ENCODE results near the gene AMTN.

AMTN gene

GRCh38 chr4:70518269-70518668 lies at the start of gene AMTN:
AMTN (plus strand) TSS chr4:70518569; CDS start chr4:70518778, 209 bp downstream.
- H3K4me3 ChIP-seq (ENCODE audit: low read depth, low read length) = no peak within 1 kb of the TSS
- H3K36me3 ChIP-seq (ENCODE audit: control insufficient read depth in 2 of 2, insufficient read depth in 1 of 2, low read length in 2 of 2) = no peaks in the 10 kb centered on the region
- no peaks in the 10 kb centered on the region for H3K9me3 ChIP-seq (ENCODE audit: control insufficient read depth, insufficient read depth, low read depth, low read length)
- ChIA-PET CTCF (no interaction called here), POLR2A (no interaction called here)
- H3K27ac ChIP-seq (ENCODE audit: extremely low read depth, low read depth, low read length) = no peak within 1 kb of the TSS
- TF ChIP-seq ZSCAN18 (tag by site-specific recombination; IDR thresholded peaks at IDR 0.05) (no peak), ZNF623 (tag by site-specific recombination; IDR thresholded peaks at IDR 0.05) (no peak), ZNF48 (tag by site-specific recombination; IDR thresholded peaks at IDR 0.05) (no peak), ZNF555 (tag by site-specific recombination; conservative IDR thresholded peaks at IDR 0.05) (no peak), GLI2 (tag by site-specific recombination; IDR thresholded peaks at IDR 0.05; ENCODE audit: borderline replicate concordance, low read depth) (no peak), PRDM6 (tag by site-specific recombination; IDR thresholded peaks at IDR 0.05) (no peak), TCF7L2 (IDR thresholded peaks at IDR 0.05; ENCODE audit: borderline replicate concordance, low read depth, low read length) (no peak), ZNF24 (tag by site-specific recombination; IDR thresholded peaks at IDR 0.05) (no peak), ZNF140 (tag by site-specific recombination; IDR thresholded peaks at IDR 0.05) (no peak), INSM2 (tag by site-specific recombination; IDR thresholded peaks at IDR 0.05) (no peak)
- H3K4me1 ChIP-seq (ENCODE audit: control insufficient read depth, insufficient read depth, low read length) = no peaks in the 10 kb centered on the region

- Histone ChIP-seq H3K27ac (ENCODE audit: extremely low read depth, low read depth, low read length) (no peak within 1 kb of the TSS), H3K9me3 (ENCODE audit: control insufficient read depth, insufficient read depth, low read depth, low read length) (no peaks in the 10 kb centered on the region), H3K4me3 (ENCODE audit: low read depth, low read length) (no peak within 1 kb of the TSS), H3K4me1 (ENCODE audit: control insufficient read depth, insufficient read depth, low read length) (no peaks in the 10 kb centered on the region), H3K36me3 (ENCODE audit: control insufficient read depth in 2 of 2, insufficient read depth in 1 of 2, low read length in 2 of 2) (no peaks in the 10 kb centered on the region)
- ChIA-PET CTCF (no interaction called here), POLR2A (no interaction called here)
- no peak for TF ChIP-seq ZBTB20 (tag by site-specific recombination; IDR thresholded peaks at IDR 0.05)
- TF ChIP-seq ZNF701 (tag by site-specific recombination; IDR thresholded peaks at IDR 0.05) = no peak
- no peak for TF ChIP-seq ZNF433 (tag by site-specific recombination; IDR thresholded peaks at IDR 0.05; ENCODE audit: low read depth)
- TF ChIP-seq ZNF610 (tag by site-specific recombination; IDR thresholded peaks at IDR 0.05; ENCODE audit: borderline replicate concordance) = no peak
- no peak for TF ChIP-seq KLF9 (tag by site-specific recombination; IDR thresholded peaks at IDR 0.05; ENCODE audit: low read depth)
- no peak for TF ChIP-seq ZNF311 (tag by site-specific recombination; IDR thresholded peaks at IDR 0.05; ENCODE audit: borderline replicate concordance)
- TF ChIP-seq ZNF501 (tag by site-specific recombination; IDR thresholded peaks at IDR 0.05) = no peak
- TF ChIP-seq ZNF2 (tag by site-specific recombination; IDR thresholded peaks at IDR 0.05) = no peak
- no peak for TF ChIP-seq ZNF768 (tag by site-specific recombination; IDR thresholded peaks at IDR 0.05)
- TF ChIP-seq ZNF48 (tag by site-specific recombination; IDR thresholded peaks at IDR 0.05) = no peak
- TF ChIP-seq ZNF776 (tag by site-specific recombination; IDR thresholded peaks at IDR 0.05; ENCODE audit: borderline replicate concordance) = no peak
- TF ChIP-seq ZIC2 (tag by site-specific recombination; IDR thresholded peaks at IDR 0.05) = no peak
- TF ChIP-seq PRDM1 (tag by site-specific recombination; IDR thresholded peaks at IDR 0.05) = no peak
- TF ChIP-seq ZNF791 (tag by site-specific recombination; IDR thresholded peaks at IDR 0.05) = no peak
- TF ChIP-seq IKZF3 (tag by site-specific recombination; IDR thresholded peaks at IDR 0.05) = no peak
Measured at GRCh38 chr4:70471897-70472296, 46.5 kb upstream of the AMTN start, which contains the start of gene MUC7. MUC7 (plus strand) TSS chr4:70472197; CDS start chr4:70474022, 1,825 bp downstream.
